Osteoblast (primary cell): ENCODE results near the gene DHRS13. TPM values are rescaled to one million over a fixed set of nuclear protein-coding genes. Genes with fewer than 3 reads are reported as not detected.
A peak's percentile ranks its signal among the peaks of the same experiment; 100 is the strongest.

Experiments used
- DNase-seq: peaks from one replicate; pipeline ENCODE4 v3.0.0; 2011; ENCODE audit warnings: low spot score, mixed read lengths; ENCODE audit not compliant: insufficient read length; ENCODE audit errors: missing footprints
- H2AFZ ChIP-seq: 2 replicates; pipeline ENCODE4 v1.6.0; 2011; ENCODE audit warnings: mild to moderate bottlenecking, low read length
- H3K27ac ChIP-seq: 2 replicates; pipeline ENCODE4 v1.5.1; 2011; ENCODE audit warnings: mild to moderate bottlenecking, low read depth, low read length, moderate library complexity
- H3K27me3 ChIP-seq: 2 replicates; pipeline ENCODE4 v1.6.0; 2012; ENCODE audit warnings: mild to moderate bottlenecking, control low read depth, inconsistent platforms, low read length, moderate library complexity; ENCODE audit not compliant: insufficient read depth
- H3K36me3 ChIP-seq: 2 replicates; pipeline ENCODE4 v1.5.1; 2011; ENCODE audit warnings: mild to moderate bottlenecking, low read length, control low read depth, moderate library complexity; ENCODE audit not compliant: insufficient read depth
- H3K4me1 ChIP-seq: 2 replicates; pipeline ENCODE4 v1.5.1; 2011; ENCODE audit warnings: mild to moderate bottlenecking, low read length, control low read depth, moderate library complexity; ENCODE audit not compliant: insufficient read depth
- H3K4me2 ChIP-seq: 2 replicates; pipeline ENCODE4 v1.6.0; 2011; ENCODE audit warnings: mild to moderate bottlenecking, low read length; ENCODE audit not compliant: insufficient read depth
- H3K4me3 ChIP-seq: fragments of 200-600 bp; sonication (generic); 3 replicates; pipeline ENCODE4 v1.5.1; 2012; ENCODE audit warnings: mild to moderate bottlenecking, low read length, inconsistent platforms; ENCODE audit not compliant: insufficient read depth
- H3K79me2 ChIP-seq: 2 replicates; pipeline ENCODE4 v1.6.0; 2012; ENCODE audit warnings: mild to moderate bottlenecking, low read length, control low read depth, inconsistent platforms; ENCODE audit not compliant: insufficient read depth
- H3K9me3 ChIP-seq: 2 replicates; pipeline ENCODE4 v1.5.1; 2011; ENCODE audit warnings: low read depth, low read length, control low read depth
- H4K20me1 ChIP-seq: 2 replicates; pipeline ENCODE4 v1.6.0; 2012; ENCODE audit warnings: mild to moderate bottlenecking, low read length, control low read depth; ENCODE audit not compliant: insufficient read depth
- total RNA-seq: library from RNA; depleted of rRNA; stranded (reverse); fragments of >200 nt; gene quantifications from 2 replicates; pipeline ENCODE4 v1.2.3, GENCODE V29; 2012
- TF ChIP-seq, protein P1 (sequence below): IDR thresholded peaks from 2 replicates; pipeline ENCODE4 v1.5.1; 2011; ENCODE audit warnings: mild to moderate bottlenecking, low read depth, low read length, moderate library complexity; ENCODE audit errors: extremely low read depth

Gene DHRS13
- total RNA-seq, 1 donor = 6.2 TPM

GRCh38 chr17:28885951-28886350 is 16.9 kb downstream of the DHRS13 start:
- DNase-seq = peak; percentile 64
- H3K4me3 ChIP-seq = no peak overlapping the region
- no peaks in the 10 kb centered on the region for H3K79me2 ChIP-seq
- no peaks in the 10 kb centered on the region for H3K27me3 ChIP-seq
- H3K4me1 ChIP-seq = no peaks in the 10 kb centered on the region
- H3K36me3 ChIP-seq = peaks cover 23% of the 10 kb centered on the region
- H3K4me2 ChIP-seq = no peak overlapping the region
- peaks cover 5% of the 10 kb centered on the region for H4K20me1 ChIP-seq
- H3K9me3 ChIP-seq = no peaks in the 10 kb centered on the region
- no peak overlapping the region for H2AFZ ChIP-seq
- no peak overlapping the region for H3K27ac ChIP-seq
- TF ChIP-seq, protein P1, sequence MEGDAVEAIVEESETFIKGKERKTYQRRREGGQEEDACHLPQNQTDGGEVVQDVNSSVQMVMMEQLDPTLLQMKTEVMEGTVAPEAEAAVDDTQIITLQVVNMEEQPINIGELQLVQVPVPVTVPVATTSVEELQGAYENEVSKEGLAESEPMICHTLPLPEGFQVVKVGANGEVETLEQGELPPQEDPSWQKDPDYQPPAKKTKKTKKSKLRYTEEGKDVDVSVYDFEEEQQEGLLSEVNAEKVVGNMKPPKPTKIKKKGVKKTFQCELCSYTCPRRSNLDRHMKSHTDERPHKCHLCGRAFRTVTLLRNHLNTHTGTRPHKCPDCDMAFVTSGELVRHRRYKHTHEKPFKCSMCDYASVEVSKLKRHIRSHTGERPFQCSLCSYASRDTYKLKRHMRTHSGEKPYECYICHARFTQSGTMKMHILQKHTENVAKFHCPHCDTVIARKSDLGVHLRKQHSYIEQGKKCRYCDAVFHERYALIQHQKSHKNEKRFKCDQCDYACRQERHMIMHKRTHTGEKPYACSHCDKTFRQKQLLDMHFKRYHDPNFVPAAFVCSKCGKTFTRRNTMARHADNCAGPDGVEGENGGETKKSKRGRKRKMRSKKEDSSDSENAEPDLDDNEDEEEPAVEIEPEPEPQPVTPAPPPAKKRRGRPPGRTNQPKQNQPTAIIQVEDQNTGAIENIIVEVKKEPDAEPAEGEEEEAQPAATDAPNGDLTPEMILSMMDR = no peak

- no peak overlapping the region for H3K4me3 ChIP-seq
- peaks cover 29% of the 10 kb centered on the region for H3K36me3 ChIP-seq
- H3K9me3 ChIP-seq = no peaks in the 10 kb centered on the region
- DNase-seq = no peak
- no peak overlapping the region for H3K4me2 ChIP-seq
- peaks cover 5% of the 10 kb centered on the region for H4K20me1 ChIP-seq
- H3K27ac ChIP-seq = no peak overlapping the region
- no peaks in the 10 kb centered on the region for H3K79me2 ChIP-seq
- no peaks in the 10 kb centered on the region for H3K27me3 ChIP-seq
- no peak overlapping the region for H2AFZ ChIP-seq
- TF ChIP-seq, protein P1 = no peak
- no peaks in the 10 kb centered on the region for H3K4me1 ChIP-seq
Measured at GRCh38 chr17:28885363-28885762, 17.5 kb downstream of the DHRS13 start.

- Histone ChIP-seq H2AFZ (no peak overlapping the region), H3K4me2 (no peak overlapping the region), H3K4me3 (no peak overlapping the region), H3K79me2 (no peaks in the 10 kb centered on the region), H3K9me3 (no peaks in the 10 kb centered on the region), H4K20me1 (peaks cover 5% of the 10 kb centered on the region), H3K36me3 (peaks cover 33% of the 10 kb centered on the region), H3K27me3 (no peaks in the 10 kb centered on the region), H3K4me1 (no peaks in the 10 kb centered on the region), H3K27ac (no peak overlapping the region)
- DNase-seq = peak; percentile 59
- TF ChIP-seq, protein P1 = no peak
Measured at GRCh38 chr17:28883967-28884702, 18.7 kb downstream of the DHRS13 start.

GRCh38 chr17:28882154-28882895 is 20.6 kb downstream of the DHRS13 start:
- TF ChIP-seq, protein P1 = no peak
- Histone ChIP-seq H3K4me2 (no peak overlapping the region), H4K20me1 (peaks cover 5% of the 10 kb centered on the region), H3K27me3 (no peaks in the 10 kb centered on the region), H3K27ac (no peak overlapping the region), H3K79me2 (no peaks in the 10 kb centered on the region), H3K36me3 (peaks cover 33% of the 10 kb centered on the region), H2AFZ (no peak overlapping the region), H3K9me3 (no peaks in the 10 kb centered on the region), H3K4me3 (no peak overlapping the region), H3K4me1 (no peaks in the 10 kb centered on the region)
- peak; percentile 68 for DNase-seq
